Measurements from ENCODE around the gene PLPPR5. TPM values are rescaled to one million over a fixed set of nuclear protein-coding genes. Genes with fewer than 3 reads are reported as not detected.
A peak's percentile ranks its signal among the peaks of the same experiment; 100 is the strongest.

PLPPR5 gene
- total RNA-seq, 1 experiment from 2014 or later = 0.24 TPM

- DNase-seq (ENCODE audit: low read depth) = no peak
These were observed 34.7 kb downstream of the PLPPR5 start for GRCh38 chr1:98969798-98970490.

- no peak for DNase-seq (ENCODE audit: low read depth)
These were observed 37.5 kb downstream of the PLPPR5 start for GRCh38 chr1:98967122-98967521.

GRCh38 chr1:98965394-98965793 lies 39.3 kb downstream of the PLPPR5 start:
- DNase-seq (ENCODE audit: low read depth) = no peak

GRCh38 chr1:98964198-98964597 lies 40.5 kb downstream of the PLPPR5 start:
- no peak for DNase-seq (ENCODE audit: low read depth)

GRCh38 chr1:98963064-98963758 lies 41.5 kb downstream of the PLPPR5 start:
- DNase-seq (ENCODE audit: low read depth) = no peak

GRCh38 chr1:98962156-98962555 lies 42.5 kb downstream of the PLPPR5 start:
- DNase-seq (ENCODE audit: low read depth) = no peak

- no peak for DNase-seq (ENCODE audit: low read depth)
These were observed 55.0 kb downstream of the PLPPR5 start for GRCh38 chr1:98949621-98950020.

GRCh38 chr1:98949166-98949565 lies 55.5 kb downstream of the PLPPR5 start:
- no peak for DNase-seq (ENCODE audit: low read depth)

- no peak for DNase-seq (ENCODE audit: low read depth)
These were observed 57.6 kb downstream of the PLPPR5 start for GRCh38 chr1:98947071-98947470.

GRCh38 chr1:98940722-98941079 lies 64.0 kb downstream of the PLPPR5 start:
- peak; percentile 28 for DNase-seq (ENCODE audit: low read depth)

GRCh38 chr1:98940069-98940721 lies 64.5 kb downstream of the PLPPR5 start:
- DNase-seq (ENCODE audit: low read depth) = no peak

GRCh38 chr1:98939471-98939870 lies 65.2 kb downstream of the PLPPR5 start:
- DNase-seq (ENCODE audit: low read depth) = no peak

GRCh38 chr1:98937347-98937746 lies 67.3 kb downstream of the PLPPR5 start:
- no peak for DNase-seq (ENCODE audit: low read depth)

GRCh38 chr1:98932184-98932583 lies 72.5 kb downstream of the PLPPR5 start:
- DNase-seq (ENCODE audit: low read depth) = no peak

- DNase-seq (ENCODE audit: low read depth) = no peak
These were observed 73.4 kb downstream of the PLPPR5 start for GRCh38 chr1:98931128-98931835.

- peak; percentile 43 for DNase-seq (ENCODE audit: low read depth)
These were observed 75.2 kb downstream of the PLPPR5 start for GRCh38 chr1:98929437-98929836.

GRCh38 chr1:98926597-98926996 lies 78.1 kb downstream of the PLPPR5 start:
- DNase-seq (ENCODE audit: low read depth) = no peak

- DNase-seq (ENCODE audit: low read depth) = no peak
These were observed 79.7 kb downstream of the PLPPR5 start for GRCh38 chr1:98924977-98925376.

- no peak for DNase-seq (ENCODE audit: low read depth)
These were observed 81.0 kb downstream of the PLPPR5 start for GRCh38 chr1:98923667-98924066.

- DNase-seq (ENCODE audit: low read depth) = no peak
These were observed 82.8 kb downstream of the PLPPR5 start for GRCh38 chr1:98921817-98922216.

- DNase-seq (ENCODE audit: low read depth) = peak; percentile 2
These were observed 84.1 kb downstream of the PLPPR5 start for GRCh38 chr1:98920441-98921110.

GRCh38 chr1:98919652-98920051 lies 85.0 kb downstream of the PLPPR5 start:
- no peak for DNase-seq (ENCODE audit: low read depth)
